ENCODE data around the gene OPRL1.
"Not testable (repeated sequence)": the region's sequence is repeated elsewhere in the genome, so short reads cannot be mapped to it uniquely, and the experiment has no call there.

Gene OPRL1

DNA sequence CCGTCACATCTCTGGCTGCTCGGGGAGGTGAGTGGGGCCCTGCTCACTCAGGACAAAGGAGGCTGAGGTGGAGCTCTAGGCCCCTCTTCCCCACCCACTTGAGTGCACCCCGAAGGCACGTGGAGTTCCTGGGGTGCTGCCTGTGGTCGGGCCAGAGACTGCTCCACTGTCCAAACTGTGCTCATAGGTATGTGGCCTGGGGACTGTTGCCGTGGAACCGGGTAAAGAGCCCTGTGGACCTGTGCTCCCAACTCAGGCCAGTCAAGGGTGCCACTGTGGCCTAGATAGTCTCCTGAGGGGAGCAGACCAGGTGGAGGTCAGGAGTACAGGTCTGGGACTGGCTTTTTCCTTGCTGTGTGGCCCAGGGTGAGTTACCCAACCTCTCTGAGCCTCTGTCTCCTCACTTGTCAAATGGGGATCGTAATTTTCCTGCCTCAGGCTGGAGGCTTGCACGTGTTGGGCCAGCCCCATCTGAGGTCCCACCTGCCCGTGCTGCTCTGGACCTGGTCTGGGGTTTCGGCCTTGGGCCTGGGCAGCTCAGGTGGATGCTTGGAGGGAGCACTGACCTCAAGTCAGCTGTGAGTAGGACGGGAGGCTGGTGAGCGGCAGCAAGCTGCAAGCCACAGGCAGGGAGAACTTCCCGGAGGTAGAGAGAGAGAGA, 39.9 kb downstream of the OPRL1 start:
- DNase-seq = no peak

DNA sequence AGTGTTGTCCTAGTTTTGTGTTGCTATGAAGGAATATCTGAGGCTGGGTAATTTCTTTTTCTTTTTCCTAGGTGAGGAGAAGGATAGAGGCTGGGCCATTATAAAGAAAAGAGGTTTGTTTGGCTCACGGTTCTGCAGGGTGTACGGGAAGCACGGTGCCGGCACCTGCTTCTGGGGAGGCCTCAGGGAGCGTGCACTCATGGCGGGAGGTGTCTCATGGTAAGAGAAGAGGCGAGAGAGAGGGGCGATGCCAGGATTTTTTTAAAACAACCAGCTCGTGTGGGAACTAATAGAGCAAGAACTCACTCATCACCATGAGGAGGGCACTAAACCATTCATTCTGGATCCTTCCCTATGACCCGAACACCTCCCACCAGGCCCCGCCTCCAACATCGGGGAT, 41.7 kb downstream of the OPRL1 start:
- DNase-seq = no peak

DNA sequence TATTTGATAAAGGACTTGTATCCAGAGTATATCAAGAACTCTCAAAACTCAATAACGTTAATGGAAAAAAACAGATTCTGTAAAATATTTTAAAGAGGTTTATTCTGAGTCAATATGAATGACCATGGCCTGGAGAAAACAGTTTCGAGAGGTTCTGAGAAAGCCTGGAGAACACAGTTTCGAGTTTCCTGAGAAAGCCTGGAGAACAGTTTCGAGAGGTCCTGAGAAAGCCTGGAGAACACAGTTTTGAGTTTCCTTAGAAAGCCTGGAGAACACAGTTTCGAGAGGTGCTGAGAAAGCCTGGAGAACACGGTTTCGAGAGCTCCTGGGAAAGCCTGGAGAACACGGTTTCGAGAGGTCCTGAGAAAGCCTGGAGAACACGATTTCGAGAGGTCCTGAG, 43.0 kb downstream of the OPRL1 start:
- not testable (repeated sequence) for DNase-seq

DNA sequence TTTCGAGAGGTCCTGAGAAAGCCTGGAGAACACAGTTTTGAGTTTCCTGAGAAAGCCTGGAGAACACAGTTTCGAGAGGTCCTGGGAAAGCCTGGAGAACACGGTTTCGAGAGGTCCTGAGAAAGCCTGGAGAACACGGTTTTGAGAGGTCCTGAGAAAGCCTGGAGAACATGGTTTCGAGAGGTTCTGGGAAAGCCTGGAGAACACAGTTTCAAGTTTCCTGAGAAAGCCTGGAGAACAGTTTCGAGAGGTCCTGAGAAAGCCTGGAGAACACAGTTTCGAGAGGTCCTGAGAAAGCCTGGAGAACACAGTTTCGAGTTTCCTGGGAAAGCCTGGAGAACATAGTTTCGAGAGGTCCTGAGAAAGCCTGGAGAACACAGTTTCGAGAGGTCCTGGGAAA, 43.6 kb downstream of the OPRL1 start:
- not testable (repeated sequence) for DNase-seq

DNA sequence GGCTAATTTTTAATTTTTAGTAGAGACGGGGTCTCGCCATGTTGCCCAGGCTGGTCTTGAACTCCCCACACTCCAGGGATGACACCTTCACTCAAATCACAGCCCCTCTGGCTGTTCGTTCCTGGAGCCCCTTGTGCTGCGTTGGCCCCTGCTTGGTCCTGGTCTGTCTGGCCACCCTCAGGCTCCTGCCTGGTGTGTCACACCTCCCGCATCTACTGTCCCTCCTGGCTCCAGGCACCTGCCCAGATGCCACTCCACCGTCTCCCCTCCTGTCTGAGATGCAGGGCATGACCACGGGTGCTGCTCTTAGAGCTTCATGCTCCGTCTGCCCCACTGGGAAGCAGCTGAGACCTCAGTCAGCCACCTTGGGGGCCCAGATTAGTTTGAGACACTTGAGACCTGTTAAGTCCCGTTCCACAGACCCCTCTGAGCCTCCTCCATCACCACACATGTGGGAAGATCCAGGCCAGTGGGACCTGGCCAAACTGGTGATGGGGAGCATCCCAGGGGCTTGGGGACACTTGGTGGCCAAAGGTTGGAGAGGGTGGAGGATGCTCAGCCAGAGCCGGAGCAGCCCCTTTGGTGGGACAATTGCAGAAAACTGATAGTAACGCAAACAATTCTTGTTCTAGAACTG, 49.4 kb downstream of the OPRL1 start:
- no peak for DNase-seq

DNA sequence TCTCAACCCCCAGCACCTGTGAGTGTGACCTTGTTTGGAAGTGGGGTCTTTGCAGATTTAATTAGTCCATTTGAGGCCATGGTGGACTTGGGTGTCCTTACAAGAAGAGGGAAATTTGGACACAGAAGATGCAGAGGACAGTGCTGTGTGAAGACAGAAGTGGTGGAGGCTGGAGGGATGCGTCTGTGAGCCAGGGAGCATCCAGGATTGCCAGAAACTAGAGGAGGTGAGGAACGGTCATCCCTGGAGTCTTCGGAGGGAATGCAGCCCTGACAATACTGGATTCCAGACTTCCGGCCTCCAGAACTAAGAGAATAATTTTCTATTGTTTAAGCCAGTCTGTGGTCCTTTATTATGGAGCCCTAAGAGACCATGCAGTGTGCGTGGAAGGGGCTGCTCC, 50.4 kb downstream of the OPRL1 start:
- no peak for DNase-seq

DNA sequence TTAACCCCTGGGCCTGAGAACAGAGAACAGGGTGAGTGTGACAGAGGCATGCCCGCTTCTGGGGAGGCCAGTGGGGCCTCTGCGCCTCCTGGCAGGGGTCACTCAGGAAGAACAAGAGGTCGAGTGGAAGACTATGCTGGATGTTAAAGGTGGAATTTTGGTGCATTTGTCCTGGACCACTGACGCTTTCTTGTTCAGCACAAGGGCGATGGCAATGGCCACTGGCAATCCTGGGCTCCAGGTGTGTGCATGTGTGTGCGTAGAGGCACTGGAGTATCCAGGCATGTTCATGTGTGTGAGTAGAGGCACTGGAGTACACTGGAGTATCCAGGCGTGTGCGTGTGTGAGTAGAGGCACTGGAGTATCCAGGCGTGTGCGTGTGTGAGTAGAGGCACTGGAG, 51.0 kb downstream of the OPRL1 start:
- no peak for DNase-seq

DNA sequence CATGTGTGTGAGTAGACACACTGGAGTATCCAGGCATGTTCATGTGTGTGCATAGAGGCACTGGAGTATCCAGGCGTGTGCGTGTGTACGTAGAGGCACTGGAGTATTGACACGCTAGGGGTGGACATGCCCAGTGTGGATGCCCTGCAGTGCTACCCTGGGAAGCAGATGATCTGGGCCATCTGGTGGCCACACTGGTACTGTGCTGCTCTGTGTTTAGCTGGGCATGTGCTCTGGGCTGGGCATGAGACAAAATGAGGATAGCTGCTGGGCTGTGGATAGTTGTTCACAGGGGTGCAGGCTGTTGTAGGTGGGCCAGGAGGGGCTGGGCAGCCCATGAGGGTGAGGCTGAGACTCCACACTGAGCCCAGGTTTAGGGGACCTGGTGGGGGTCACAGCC, 51.5 kb downstream of the OPRL1 start:
- no peak for DNase-seq

DNA sequence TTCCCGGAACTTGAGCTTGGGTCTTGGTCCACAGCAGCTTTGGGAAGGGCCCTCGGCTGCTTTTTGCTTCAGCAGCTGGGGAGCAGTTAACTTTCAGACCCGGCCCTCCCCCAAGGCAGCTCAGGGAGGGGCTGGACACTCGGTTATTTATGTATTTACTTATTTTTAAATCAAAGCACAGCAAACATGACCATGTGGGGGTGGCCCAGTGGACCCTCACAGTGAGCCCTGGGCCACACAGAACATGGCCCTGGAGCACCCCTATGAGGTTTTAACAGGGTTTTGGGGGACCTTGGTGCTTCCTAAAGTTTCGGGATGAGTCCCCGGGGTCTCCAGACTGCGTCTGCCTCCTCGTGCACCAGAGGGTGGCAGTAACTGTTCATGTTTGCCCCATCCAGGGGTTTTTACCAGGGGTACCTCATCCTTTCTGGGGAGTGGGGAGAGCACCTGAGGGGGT, 54.1 kb downstream of the OPRL1 start:
- no peak for DNase-seq

DNA sequence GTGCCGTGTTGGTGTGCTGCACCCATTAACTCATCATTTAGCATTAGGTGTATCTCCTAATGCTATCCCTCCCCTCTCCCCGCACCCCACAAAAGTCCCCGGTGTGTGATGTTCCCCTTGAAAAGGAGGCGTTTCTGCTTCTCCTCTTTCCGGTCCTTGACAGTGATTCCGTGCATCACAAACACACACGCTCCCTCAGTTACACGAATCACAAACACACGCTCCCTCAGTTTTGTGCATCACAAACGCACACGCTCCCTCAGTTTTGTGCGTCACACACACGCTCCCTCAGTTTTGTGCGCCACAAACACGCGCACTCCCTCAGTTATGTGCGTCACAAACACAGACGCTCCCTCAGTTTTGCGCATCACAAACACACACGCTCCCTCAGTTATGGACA, 54.9 kb downstream of the OPRL1 start:
- not testable (repeated sequence) for DNase-seq

DNA sequence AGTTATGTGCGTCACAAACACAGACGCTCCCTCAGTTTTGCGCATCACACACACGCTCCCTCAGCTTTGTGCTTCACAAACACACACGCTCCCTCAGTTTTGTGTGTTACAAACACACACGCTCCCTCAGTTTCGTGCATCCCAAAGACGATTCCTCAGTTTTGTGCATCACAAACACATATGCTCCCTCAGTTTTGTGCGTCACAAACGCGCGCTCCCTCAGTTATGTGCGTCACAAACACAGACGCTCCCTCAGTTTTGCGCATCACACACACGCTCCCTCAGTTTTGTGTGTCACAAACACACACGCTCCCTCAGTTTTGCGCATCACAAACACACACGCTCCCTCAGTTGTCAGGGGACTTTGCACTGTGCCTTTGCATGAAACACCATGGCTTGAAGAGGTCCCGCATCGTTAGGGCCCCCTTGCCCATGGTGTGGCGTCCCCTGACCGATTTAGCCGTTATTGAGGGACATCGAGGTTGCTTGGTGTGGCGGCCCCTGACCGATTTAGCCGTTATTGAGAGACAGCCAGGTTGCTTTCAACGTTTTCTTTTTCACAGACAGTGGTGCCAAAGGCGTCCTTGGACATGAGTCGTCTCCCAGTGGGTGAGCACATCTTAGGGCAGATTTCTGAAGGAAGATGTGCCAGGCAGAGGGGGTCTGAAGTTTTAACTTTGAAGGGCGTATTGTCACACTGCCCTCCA, 56.3 kb downstream of the OPRL1 start:
- no peak for DNase-seq

DNA sequence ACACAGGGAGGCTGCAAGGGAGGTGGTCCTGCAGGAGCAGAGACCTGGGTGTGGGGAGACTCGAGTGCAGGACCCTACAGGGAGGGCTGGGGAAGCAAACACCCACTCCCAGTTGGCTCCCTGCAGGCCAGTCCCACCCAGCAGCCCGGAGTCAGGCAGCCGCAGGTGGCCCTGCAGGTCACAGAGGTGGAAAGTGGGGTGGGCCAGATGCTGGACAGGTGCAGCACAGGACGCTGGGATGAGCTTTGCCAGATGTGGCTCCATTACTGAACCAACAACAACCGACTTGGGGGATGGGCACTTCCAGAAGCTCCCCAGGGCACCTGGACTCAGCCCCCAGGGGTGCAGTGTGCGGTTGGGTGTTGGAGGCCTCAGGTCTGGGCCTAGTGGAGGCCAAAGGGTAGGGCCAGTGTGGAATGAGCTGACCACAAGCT, 57.7 kb downstream of the OPRL1 start:
- DNase-seq = no peak

DNA sequence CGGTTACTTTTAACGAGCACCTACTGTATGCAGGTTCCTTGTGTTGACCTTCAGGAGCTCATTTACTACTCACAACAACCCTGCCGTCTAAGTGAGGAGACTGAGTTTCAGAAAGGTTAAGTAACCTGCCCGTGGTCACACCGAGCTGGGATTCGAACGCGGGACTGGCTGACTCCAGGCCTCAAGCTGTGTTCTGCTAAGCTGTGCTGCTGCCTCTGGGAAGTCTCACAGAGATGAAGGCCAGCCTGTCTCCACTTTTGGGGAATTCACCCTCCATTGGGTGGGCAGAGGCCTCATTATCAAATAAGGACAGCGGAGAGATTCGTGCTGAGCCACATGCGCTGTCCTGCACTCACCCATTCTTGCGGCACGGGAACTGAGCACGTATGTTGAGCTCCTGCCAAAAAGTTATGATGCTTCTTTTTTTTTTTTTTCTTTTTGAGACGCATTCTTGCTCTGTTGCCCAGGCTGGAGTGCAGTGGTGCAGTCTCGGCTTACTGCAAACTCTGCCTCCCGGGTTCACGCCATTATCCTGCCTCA, 58.5 kb downstream of the OPRL1 start:
- DNase-seq = no peak

DNA sequence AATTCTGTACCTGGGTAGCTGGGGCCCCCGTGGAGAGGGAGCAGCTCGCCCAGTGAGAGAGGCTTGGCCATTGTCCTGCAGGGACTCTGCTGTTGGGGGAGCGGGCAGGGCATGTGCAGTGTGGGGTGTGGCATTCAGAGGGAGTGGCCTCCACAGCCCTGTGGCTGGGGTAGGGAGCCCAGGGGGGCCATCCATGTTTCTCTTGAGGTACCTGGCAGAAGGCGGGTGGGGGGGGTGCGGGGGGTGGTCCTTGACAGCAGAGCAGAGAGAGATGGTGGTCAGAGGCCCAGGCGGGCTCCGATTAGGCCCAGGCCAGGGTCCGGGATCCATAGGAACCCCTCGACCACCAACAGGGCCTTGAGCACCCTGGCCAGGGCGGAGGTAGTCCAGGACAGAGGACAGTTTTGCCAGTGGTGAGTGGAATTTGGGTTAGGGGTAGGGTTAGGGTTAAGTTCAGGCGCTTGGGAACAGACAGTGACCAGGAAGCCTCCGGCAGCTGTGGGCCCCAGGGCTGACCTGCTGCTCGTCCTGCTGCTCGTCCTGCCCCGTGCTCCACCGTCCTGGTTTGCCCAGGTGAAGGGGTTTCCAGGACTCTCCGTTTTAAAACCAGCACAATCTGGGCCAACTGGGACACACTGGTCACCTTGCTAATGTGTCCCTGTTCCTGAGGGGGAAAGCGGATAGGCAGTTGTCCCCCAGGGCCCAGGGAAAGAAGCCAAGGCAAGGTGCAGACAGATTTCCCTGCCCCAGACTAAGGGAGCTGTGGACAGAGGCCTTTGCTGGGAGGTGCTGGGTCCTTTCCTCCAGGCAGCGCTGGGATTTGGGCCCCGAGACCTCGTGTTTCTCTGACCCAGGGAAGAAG, 59.5 kb downstream of the OPRL1 start:
- DNase-seq = no peak

DNA sequence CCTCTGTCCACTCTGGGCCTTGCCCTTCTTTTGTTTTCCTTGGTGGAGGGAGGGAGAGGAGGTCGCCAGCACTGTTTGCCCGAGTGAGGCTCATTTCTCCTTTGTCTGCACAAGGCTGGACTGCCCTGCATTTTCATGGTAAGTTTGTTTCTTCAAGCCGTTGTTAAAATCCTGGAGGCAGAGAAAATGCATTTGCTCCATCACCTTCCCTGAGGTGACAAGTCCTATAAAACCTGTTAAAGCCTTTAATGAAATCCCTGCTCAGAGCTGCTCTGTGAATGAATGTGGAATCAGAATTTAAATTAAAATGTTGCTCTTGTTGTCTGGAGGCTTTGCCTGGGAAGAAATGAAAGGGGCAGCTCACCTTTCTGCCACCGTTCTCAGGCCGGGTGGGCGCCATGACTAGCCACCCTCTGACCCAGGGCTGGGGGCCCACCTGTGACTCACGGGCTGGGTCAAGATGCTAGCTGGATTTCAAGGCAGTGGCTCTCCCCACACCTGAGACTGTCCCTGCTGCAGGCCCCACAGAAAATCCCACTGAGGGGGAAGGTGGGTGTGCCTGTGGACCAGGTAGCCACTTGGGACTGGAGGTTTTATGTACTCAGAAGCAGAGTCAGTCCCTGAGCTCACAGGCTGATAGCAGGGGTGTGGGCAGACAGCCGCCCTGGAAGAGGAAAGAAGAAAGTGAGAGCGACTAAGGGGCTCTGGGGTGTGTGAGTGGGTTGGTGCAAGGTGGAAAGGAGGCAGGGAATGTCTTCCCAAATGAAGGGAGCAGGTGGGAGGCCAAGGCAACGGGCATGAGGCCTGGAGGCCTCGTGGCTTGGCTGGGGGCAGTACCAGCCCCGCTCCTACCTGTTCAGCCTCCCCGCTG, 60.4 kb downstream of the OPRL1 start:
- no peak for DNase-seq

DNA sequence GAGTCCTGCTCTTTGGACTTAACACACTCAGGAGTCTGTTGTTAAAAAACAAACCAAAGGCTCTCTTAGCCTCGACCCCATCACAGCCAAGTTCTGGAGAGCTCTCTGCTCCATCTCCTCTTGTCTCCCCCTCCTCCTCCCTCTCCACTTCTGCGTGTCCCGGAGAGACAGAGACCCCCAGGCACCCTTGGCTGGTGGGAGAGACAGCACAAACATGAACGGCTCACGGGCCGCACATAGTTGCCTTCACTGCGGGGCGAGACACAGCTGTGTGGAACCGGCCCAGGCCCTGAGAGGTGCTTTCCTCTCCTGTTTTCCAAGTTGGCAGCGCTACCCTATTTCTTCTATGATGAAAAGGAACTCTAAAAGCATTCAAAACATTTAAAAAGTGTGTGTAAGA, 61.1 kb downstream of the OPRL1 start:
- DNase-seq = no peak

DNA sequence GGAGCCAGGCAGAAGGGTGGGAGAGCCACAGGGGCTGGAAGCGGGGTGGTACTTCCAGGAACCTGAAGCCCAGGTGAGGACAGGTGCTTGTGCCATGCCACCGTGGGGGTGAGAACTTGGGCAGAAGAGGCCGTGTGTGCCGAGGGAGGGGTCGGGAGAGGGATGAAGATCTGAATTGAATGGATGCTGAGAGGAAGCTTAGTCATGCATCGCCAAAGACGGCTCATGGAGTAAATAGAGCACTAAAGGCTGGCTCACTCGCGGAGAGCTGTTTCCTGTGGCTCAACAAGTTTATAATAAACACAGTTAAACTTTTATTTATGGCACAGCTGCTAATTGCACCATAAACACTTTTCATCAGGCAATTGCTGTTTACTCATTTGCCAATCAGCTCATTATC, 62.7 kb downstream of the OPRL1 start:
- DNase-seq = no peak

DNA sequence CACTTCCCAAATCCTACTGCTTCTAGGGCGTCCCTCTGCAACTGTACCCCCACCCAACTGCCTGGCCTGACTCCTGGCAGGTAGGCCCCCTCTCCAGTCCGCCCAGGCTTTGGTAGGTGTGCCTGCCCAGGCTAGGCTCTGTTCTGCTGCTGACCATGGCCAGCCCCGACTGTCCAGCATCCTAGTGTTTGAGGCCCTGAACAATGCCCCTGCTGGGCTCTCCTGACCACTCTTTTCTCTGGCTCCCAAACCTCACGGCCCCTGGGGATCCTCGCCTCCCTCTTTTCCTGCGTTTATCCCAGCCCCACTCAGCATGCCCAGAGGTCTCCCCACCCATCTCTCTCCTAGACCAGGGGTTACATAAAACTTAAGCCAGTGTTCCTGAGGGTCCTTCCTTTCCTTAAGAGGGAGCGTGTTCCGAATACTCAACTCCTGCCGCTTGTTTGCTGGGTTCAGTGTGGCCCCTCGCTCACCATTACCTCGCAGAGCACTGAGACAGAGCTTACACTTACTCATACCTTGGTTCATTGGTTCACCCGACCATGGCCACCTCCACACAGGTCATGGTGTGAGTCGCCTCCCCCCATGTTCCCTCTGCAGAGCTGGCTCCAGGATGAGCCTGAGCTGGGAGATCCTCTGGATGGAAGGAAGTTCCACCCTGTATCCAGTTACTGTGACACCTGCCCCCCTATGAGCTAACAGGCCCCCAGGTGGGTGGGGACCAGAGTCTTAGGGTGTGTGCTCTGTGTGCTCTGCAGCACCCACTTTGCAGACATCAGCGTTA, 63.3 kb downstream of the OPRL1 start:
- DNase-seq = no peak

DNA sequence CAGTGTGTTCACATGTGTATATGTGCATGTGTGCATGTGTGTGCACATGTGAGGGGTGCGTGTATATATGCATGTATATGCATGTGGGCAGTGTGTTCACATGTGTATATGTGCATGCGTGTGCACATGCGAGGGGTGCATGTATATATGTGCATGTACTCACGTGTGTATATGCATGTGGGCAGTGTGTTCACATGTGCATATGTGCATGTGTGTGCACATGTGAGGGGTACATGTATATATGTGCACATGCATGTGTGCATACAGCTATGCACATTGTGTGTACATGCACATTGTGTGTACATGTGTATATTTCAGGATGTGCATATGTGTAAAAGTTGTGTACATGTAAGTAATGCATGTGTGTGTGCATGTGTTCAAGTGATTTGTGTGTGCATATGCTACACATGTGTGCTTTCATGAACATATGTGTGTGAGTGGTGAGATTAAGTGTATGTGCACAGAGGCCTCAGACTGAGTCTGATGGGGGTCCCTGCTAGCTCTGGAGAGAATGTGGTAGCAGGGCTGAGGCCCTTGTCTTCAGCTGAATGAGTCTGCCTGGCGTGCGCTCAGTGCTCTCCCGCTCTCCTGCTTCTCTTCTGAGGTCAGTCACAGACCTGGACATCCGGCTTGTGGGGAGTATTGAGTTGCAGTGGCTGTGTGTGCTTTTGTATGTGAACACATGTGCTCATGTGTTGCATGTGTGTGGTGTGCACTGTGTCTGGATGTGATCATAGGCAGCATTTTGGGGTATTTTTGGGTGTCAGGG, 64.4 kb downstream of the OPRL1 start:
- no peak for DNase-seq
